Activated T-cell treated with anti-CD3 and anti-CD28 coated beads, Interleukin-2, amount 50 U/mL, for 24 hours (primary cell): ENCODE data around the gene AP5S1.
A peak's percentile ranks its signal among the peaks of the same experiment; 100 is the strongest.

Source experiments
- DNase-seq: peaks from one replicate; pipeline ENCODE4 v3.0.0-alpha.2; 2020
- H3K27ac Mint-ChIP-seq: 2 replicates; pipeline ENCODE4 v1.8.0; 2020; ENCODE audit warnings: mild to moderate bottlenecking, mixed read lengths
- H3K27me3 Mint-ChIP-seq: 2 replicates; pipeline ENCODE4 v1.8.0; 2020; ENCODE audit warnings: mixed read lengths
- H3K36me3 Mint-ChIP-seq: 2 replicates; pipeline ENCODE4 v1.8.0; 2020; ENCODE audit warnings: low read depth, mixed read lengths
- H3K4me1 Mint-ChIP-seq: 2 replicates; pipeline ENCODE4 v1.8.0; 2020; ENCODE audit warnings: low read depth, mixed read lengths
- H3K4me3 Mint-ChIP-seq: 2 replicates; pipeline ENCODE4 v1.8.0; 2020; ENCODE audit warnings: mild to moderate bottlenecking, moderate library complexity, mixed read lengths
- H3K9me3 Mint-ChIP-seq: 2 replicates; pipeline ENCODE4 v1.8.0; 2020; ENCODE audit warnings: mixed read lengths

Gene AP5S1

GRCh38 chr20:3798373-3798768, 22.0 kb upstream of the AP5S1 start:
- H3K36me3 Mint-ChIP-seq, result peaks cover 70% of the 10 kb centered on the region
- peak overlapping the region; percentile 85 for H3K4me3 Mint-ChIP-seq
- no peaks in the 10 kb centered on the region for H3K27me3 Mint-ChIP-seq
- peaks cover 72% of the 10 kb centered on the region for H3K4me1 Mint-ChIP-seq
- no peak for DNase-seq
- H3K9me3 Mint-ChIP-seq, result no peaks in the 10 kb centered on the region
- peak overlapping the region; percentile 97 for H3K27ac Mint-ChIP-seq

GRCh38 chr20:3798908-3799248, 21.5 kb upstream of the AP5S1 start:
- H3K4me1 Mint-ChIP-seq, result peaks cover 76% of the 10 kb centered on the region
- H3K27ac Mint-ChIP-seq, result peak overlapping the region; percentile 97
- peak overlapping the region; percentile 85 for H3K4me3 Mint-ChIP-seq
- H3K9me3 Mint-ChIP-seq, result no peaks in the 10 kb centered on the region
- no peaks in the 10 kb centered on the region for H3K27me3 Mint-ChIP-seq
- no peak for DNase-seq
- peaks cover 75% of the 10 kb centered on the region for H3K36me3 Mint-ChIP-seq

- Mint-ChIP-seq H3K27me3 (no peaks in the 10 kb centered on the region), H3K4me1 (peaks cover 81% of the 10 kb centered on the region), H3K27ac (peak overlapping the region; percentile 97), H3K4me3 (no peak overlapping the region), H3K9me3 (no peaks in the 10 kb centered on the region), H3K36me3 (peaks cover 89% of the 10 kb centered on the region)
- DNase-seq, result no peak
Measured at GRCh38 chr20:3800256-3800877, 20.0 kb upstream of the AP5S1 start.

DNA sequence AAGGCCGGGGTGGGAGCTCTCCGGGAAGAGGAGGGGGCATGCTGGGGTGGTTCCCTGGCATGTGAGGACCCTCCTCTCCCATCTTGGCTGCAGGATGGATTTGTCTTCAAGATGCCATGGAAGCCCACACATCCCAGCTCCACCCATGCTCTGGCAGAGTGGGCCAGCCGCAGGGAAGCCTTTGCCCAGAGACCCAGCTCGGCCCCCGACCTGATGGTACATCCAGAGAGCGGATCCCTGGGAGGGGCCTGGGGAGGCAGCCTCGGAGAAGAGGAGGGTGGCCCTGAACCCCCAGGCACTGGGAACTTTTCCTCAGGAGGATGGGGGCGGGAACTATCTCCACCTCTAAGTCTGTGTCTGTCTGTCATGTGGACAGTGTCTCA, 19.5 kb upstream of the AP5S1 start:
- H3K27ac Mint-ChIP-seq, result peak overlapping the region; percentile 97
- no peak overlapping the region for H3K4me3 Mint-ChIP-seq
- DNase-seq, result no peak
- H3K9me3 Mint-ChIP-seq, result no peaks in the 10 kb centered on the region
- peaks cover 81% of the 10 kb centered on the region for H3K4me1 Mint-ChIP-seq
- H3K27me3 Mint-ChIP-seq, result no peaks in the 10 kb centered on the region
- peaks cover 91% of the 10 kb centered on the region for H3K36me3 Mint-ChIP-seq

DNA sequence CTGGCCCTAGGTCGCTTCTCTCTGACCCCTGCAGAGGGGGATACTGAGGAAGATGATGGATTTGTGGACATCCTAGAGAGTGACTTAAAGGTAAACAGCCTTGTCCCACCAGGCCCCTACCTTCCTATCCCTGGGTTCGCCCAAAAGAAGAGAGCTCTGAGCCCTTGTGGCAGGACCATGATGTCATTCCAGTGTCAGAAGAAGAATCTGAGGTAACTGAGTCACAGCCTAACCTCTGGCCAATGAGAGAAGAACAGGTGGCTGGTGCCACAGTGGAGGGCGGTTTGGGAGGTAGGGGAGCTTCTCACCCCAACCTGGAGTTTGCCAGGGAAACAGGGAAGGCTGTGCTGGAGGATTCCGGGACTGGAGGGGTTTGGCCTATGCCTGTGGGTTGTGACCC, 19.0 kb upstream of the AP5S1 start:
- no peaks in the 10 kb centered on the region for H3K27me3 Mint-ChIP-seq
- peaks cover 95% of the 10 kb centered on the region for H3K36me3 Mint-ChIP-seq
- H3K4me3 Mint-ChIP-seq, result no peak overlapping the region
- peaks cover 82% of the 10 kb centered on the region for H3K4me1 Mint-ChIP-seq
- peak overlapping the region; percentile 97 for H3K27ac Mint-ChIP-seq
- H3K9me3 Mint-ChIP-seq, result no peaks in the 10 kb centered on the region
- DNase-seq, result no peak

DNA sequence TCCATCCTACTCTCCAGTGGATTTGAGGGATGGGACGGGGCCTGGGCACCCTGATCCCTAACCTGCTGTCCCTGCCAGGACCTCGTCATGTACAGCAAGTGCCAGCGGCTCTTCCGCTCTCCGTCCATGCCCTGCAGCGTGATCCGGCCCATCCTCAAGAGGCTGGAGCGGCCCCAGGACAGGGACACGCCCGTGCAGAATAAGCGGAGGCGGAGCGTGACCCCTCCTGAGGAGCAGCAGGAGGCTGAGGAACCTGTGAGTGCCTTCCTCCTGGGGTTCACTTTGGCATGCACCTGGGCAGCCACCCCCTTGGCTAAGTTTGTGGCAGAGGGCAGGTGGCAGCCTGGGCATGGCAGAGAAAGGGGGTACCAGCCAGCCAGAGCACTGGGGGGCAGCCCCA, 18.5 kb upstream of the AP5S1 start:
- Mint-ChIP-seq H3K9me3 (no peaks in the 10 kb centered on the region), H3K4me1 (peaks cover 82% of the 10 kb centered on the region), H3K4me3 (no peak overlapping the region), H3K36me3 (peaks cover 96% of the 10 kb centered on the region), H3K27me3 (no peaks in the 10 kb centered on the region), H3K27ac (peak overlapping the region; percentile 40)
- DNase-seq, result no peak

DNA sequence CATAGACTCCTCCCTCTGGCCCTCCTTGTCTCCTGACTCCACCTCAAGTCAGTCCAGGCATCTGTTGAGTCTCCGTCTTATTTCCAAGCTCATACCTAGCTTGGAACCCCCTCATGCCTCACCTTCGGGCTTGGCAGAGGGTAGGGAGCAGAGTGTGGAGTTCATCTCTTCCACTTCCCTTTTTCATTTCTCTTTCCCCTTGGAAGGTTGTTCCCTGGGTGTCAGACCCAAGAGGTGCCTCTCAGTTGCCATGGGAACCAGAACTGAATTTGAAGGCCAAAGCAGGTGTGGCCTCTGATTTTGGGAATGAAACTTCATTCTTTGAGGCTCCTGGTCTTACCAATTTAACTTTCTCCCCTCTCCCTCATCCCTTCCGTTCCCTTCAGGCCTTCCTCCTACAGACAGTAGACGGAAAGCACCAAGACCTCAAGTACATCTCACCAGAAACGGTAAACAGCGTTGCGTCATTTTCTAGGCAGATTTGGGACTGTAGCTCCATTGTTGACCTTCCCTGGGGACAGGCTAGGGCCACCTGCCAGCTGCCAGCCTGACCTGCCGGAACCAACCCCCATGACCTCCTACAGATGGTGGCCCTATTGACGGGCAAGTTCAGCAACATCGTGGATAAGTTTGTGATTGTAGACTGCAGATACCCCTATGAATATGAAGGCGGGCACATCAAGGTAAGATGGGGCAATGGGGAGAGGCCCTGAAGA, 17.7 kb upstream of the AP5S1 start:
- Mint-ChIP-seq H3K27ac (peak overlapping the region; percentile 65), H3K36me3 (peaks cover 92% of the 10 kb centered on the region), H3K4me3 (no peak overlapping the region), H3K9me3 (no peaks in the 10 kb centered on the region), H3K4me1 (peaks cover 82% of the 10 kb centered on the region), H3K27me3 (no peaks in the 10 kb centered on the region)
- DNase-seq, result no peak

DNA sequence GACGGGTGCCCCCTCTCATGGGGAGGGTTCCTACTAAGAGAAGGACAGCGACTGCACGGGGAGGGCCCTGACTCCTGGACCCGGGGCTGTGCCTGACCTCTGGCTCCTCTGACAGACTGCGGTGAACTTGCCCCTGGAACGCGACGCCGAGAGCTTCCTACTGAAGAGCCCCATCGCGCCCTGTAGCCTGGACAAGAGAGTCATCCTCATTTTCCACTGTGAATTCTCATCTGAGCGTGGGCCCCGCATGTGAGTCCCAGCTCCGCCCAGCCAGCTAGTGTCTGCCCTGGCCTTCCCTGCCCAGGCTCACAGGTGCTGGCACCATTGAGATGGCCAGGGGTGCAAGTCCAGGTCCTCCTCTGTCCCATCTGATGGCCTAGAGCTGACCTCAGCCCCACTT, 17.1 kb upstream of the AP5S1 start:
- Mint-ChIP-seq H3K36me3 (peaks cover 86% of the 10 kb centered on the region), H3K27me3 (no peaks in the 10 kb centered on the region), H3K4me1 (peaks cover 81% of the 10 kb centered on the region), H3K27ac (peak overlapping the region; percentile 79), H3K4me3 (no peak overlapping the region), H3K9me3 (no peaks in the 10 kb centered on the region)
- no peak for DNase-seq

DNA sequence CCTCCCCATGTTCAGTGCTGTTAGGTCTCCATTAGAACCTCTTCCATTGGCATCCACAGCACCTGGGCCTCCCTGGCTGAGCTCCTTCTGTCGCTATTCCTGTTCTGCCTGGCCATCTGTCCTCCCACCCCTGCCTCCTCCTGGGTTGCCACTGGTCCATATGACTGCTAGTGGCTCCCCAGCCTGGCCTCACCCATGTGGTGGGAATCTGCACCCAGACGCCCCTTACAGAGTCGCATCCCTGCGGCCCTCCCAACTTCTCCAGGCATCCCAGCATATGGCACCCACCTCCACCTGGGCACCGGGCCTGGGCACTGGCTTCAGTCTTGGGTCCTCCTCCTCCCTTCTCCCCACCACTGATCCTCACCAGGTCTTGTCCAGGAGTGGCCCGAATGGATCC, 16.5 kb upstream of the AP5S1 start:
- H3K9me3 Mint-ChIP-seq, result no peaks in the 10 kb centered on the region
- no peak overlapping the region for H3K4me3 Mint-ChIP-seq
- peaks cover 78% of the 10 kb centered on the region for H3K4me1 Mint-ChIP-seq
- H3K27me3 Mint-ChIP-seq, result no peaks in the 10 kb centered on the region
- peaks cover 80% of the 10 kb centered on the region for H3K36me3 Mint-ChIP-seq
- no peak for DNase-seq
- H3K27ac Mint-ChIP-seq, result peak overlapping the region; percentile 79

DNA sequence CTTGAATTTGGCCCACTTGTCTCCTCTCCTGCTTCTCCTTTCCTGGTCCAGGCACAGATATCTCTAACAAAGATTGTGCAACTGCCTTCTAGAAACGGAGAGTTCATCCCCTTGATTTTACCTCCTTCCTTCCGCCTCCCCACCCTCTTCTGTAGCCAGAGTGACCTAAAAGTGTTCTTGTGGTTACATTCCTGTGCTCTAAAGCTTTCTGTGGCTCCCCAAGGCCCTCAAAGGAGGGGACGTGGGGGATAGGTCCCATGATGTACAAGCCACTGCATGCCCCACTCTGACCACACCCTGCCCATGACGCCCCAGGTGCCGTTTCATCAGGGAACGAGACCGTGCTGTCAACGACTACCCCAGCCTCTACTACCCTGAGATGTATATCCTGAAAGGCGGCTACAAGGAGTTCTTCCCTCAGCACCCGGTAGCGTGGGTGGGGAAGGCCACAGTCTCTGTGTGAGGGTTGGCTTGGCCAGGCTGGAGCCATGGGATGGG, 16.0 kb upstream of the AP5S1 start:
- no peaks in the 10 kb centered on the region for H3K27me3 Mint-ChIP-seq
- peak overlapping the region; percentile 79 for H3K27ac Mint-ChIP-seq
- DNase-seq, result no peak
- peaks cover 73% of the 10 kb centered on the region for H3K4me1 Mint-ChIP-seq
- H3K36me3 Mint-ChIP-seq, result peaks cover 77% of the 10 kb centered on the region
- H3K9me3 Mint-ChIP-seq, result no peaks in the 10 kb centered on the region
- H3K4me3 Mint-ChIP-seq, result no peak overlapping the region

- Mint-ChIP-seq H3K36me3 (peaks cover 73% of the 10 kb centered on the region), H3K4me1 (peaks cover 69% of the 10 kb centered on the region), H3K27ac (peak overlapping the region; percentile 51), H3K4me3 (no peak overlapping the region), H3K9me3 (no peaks in the 10 kb centered on the region), H3K27me3 (no peaks in the 10 kb centered on the region)
- DNase-seq, result no peak
Measured at GRCh38 chr20:3804781-3805180, 15.6 kb upstream of the AP5S1 start.

DNA sequence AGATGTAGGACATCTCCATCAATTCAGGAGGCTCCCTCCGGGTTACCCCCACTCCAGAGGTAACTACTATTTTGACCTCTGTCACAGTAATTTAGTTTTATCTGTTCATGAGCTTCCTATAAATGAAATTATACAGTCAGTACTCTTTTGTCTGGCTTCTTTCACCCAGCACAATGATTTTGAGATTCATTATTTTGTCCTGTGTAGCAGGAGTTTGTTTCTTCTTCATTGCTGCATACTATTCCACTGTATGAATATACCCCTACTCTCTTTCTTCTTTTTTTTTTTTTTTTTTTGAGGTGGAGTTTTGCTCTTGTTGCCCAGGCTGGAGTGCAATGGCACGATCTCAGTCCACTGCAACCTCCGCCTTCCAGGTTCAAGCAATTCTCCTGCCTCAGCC, 11.8 kb upstream of the AP5S1 start:
- no peaks in the 10 kb centered on the region for H3K27me3 Mint-ChIP-seq
- peaks cover 37% of the 10 kb centered on the region for H3K36me3 Mint-ChIP-seq
- H3K9me3 Mint-ChIP-seq, result no peaks in the 10 kb centered on the region
- peaks cover 73% of the 10 kb centered on the region for H3K4me1 Mint-ChIP-seq
- no peak for DNase-seq
- H3K27ac Mint-ChIP-seq, result no peak overlapping the region
- H3K4me3 Mint-ChIP-seq, result no peak overlapping the region

GRCh38 chr20:3811467-3812258, 8.7 kb upstream of the AP5S1 start:
- no peaks in the 10 kb centered on the region for H3K9me3 Mint-ChIP-seq
- DNase-seq, result peak; percentile 93
- peaks cover 8% of the 10 kb centered on the region for H3K36me3 Mint-ChIP-seq
- peak overlapping the region; percentile 96 for H3K27ac Mint-ChIP-seq
- peak overlapping the region; percentile 72 for H3K4me3 Mint-ChIP-seq
- peaks cover 80% of the 10 kb centered on the region for H3K4me1 Mint-ChIP-seq
- H3K27me3 Mint-ChIP-seq, result no peaks in the 10 kb centered on the region

GRCh38 chr20:3812259-3812681, 8.1 kb upstream of the AP5S1 start:
- no peaks in the 10 kb centered on the region for H3K27me3 Mint-ChIP-seq
- H3K9me3 Mint-ChIP-seq, result no peaks in the 10 kb centered on the region
- H3K27ac Mint-ChIP-seq, result peak overlapping the region; percentile 96
- peaks cover 77% of the 10 kb centered on the region for H3K4me1 Mint-ChIP-seq
- DNase-seq, result no peak
- H3K36me3 Mint-ChIP-seq, result peaks cover 2% of the 10 kb centered on the region
- peak overlapping the region; percentile 72 for H3K4me3 Mint-ChIP-seq
